Heart left ventricle (tissue), 13 donors: Measurements from ENCODE around the gene USP34.

Source experiments
- CTCF ChIP-seq, 12 donors: fragments of 200-600 bp; sonication (generic) in 4 of 12; IDR thresholded peaks; one replicate each; pipeline versions ENCODE4 v1.5.0 to v1.8.0; 2018 to 2022; ENCODE audit warnings: antibody characterized with exemption in 12 of 12, mild to moderate bottlenecking in 5 of 12
- POLR2A ChIP-seq, 2 donors: fragments of 450-650 bp; IDR thresholded peaks; one replicate each; pipeline ENCODE4 v1.6.1; 2017; ENCODE audit warnings: antibody characterized with exemption in 2 of 2, mild to moderate bottlenecking in 2 of 2, moderate library complexity in 2 of 2
- donor health status: ischemic (EF 13 %, LVEDD 7.1; RV severe dilation, severe dysfunction).
- donor health status: DM: no; HTN: yes; CAD: no.
- donor health status: DM: no; HTN: no; CAD: no.
- donor health status: ischemic (EF 25% LVEDD 6.9; RV normal size, moderate dysfunction).
- donor health status: ischemic (EF 25% LVEDD 5.7; RV mildly dilated, moderate dysfunction).
- donor health status: ischemic (EF 35%, LVEDD 5.7; RV mildly dilated, moderate dysfunction).
- donor health status: nonischemic (EF 11% LVEDD 7.7; RV severe dilation, severe dysfunction).
- donor health status: DM: yes; HTN: yes; CAD: no.
- donor health status: PGD.
- donor health status: ischemic (EF 29% LVEDD 5.4; RV normal size, mild dysfunction).
- donor health status: nonischemic (EF 23%, LVEDD 6.1; RV moderate dilation, normal function).

DNA sequence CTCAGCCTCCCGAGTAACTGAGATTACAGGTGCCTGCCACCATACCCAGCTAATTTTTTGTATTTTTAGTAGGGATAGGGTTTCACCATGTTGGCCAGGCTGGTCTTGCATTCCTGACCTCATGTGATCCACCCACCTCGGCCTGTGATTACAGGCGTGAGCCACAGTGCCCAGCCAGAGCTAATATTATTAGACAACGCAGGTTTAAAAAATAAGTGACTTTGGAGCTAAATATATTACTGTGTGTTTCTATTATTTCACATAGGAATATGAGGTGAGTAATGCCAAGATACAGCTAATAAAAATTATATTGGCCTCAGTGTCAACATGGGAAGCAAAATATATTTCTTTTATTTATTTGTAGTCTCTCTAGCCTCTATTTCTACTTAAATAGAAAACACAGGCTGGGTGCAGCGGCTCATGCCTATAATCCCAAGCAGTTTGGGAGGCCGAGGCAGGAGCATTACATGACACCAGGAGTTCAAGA lies 188.7 kb downstream of the USP34 start:
- TF ChIP-seq POLR2A (IDR thresholded peaks at IDR 0.05) (no peak), CTCF (IDR thresholded peaks at IDR 0.05) (no peak)
